IMR-90 (cell line): ENCODE data around the gene OST4. TPM values are rescaled to one million over a fixed set of nuclear protein-coding genes. Genes with fewer than 3 reads are reported as not detected.

Experiments
- ATAC-seq: fragments of 200-7000 bp; cut with Tn5 transposase; 2 replicates; pipeline ENCODE4 v1.9.1; 2020; ENCODE audit warnings: low read depth, mild to moderate bottlenecking, moderate library complexity
- BruUV-seq: library from RNA; stranded (reverse); fragments of 400-500 nt; replicated peaks from 2 replicates; lab custom pipeline; 2021; lab: Mats Ljungman, UMichigan
- CTCF ChIA-PET: fragments of 300-600 bp; formaldehyde crosslinking; extraction: SDS; loops from one replicate; lab custom pipeline; 2021; ENCODE audit warnings: antibody characterized with exemption; lab: Yijun Ruan, JAX
- POLR2A ChIA-PET: fragments of 300-600 bp; sonication (Branson Sonifier 250); formaldehyde crosslinking; loops from one replicate; lab custom pipeline; 2022; ENCODE audit warnings: antibody characterized with exemption; ENCODE audit not compliant: unreplicated experiment; lab: Charles Lee
- DNase-seq: peaks from one replicate; pipeline ENCODE4 v3.0.0; 2013
- H2AFZ ChIP-seq: replicated peaks from 2 replicates; pipeline ENCODE3; 2013; ENCODE audit warnings: low read length, mild to moderate bottlenecking; ENCODE audit not compliant: poor library complexity
- H2AK5ac ChIP-seq: 2 replicates; pipeline ENCODE4 v1.6.1; 2013; ENCODE audit warnings: low read depth, low read length, inconsistent platforms
- H2AK9ac ChIP-seq: replicated peaks from 2 replicates; pipeline ENCODE3; 2013; ENCODE audit warnings: mild to moderate bottlenecking, low read depth, low read length, moderate library complexity; ENCODE audit not compliant: poor library complexity
- H2BK120ac ChIP-seq: 2 replicates; pipeline ENCODE4 v1.6.1; 2013; ENCODE audit warnings: low read depth, low read length, inconsistent platforms
- H2BK15ac ChIP-seq: 3 replicates; pipeline ENCODE4 v1.6.1; 2013; ENCODE audit warnings: low read depth, low read length, inconsistent platforms
- H2BK20ac ChIP-seq: 2 replicates; pipeline ENCODE4 v1.6.1; 2013; ENCODE audit warnings: low read depth, mild to moderate bottlenecking, inconsistent platforms, low read length, moderate library complexity
- H2BK5ac ChIP-seq: 2 replicates; pipeline ENCODE4 v1.6.1; 2013; ENCODE audit warnings: mild to moderate bottlenecking, low read depth, low read length, inconsistent platforms; ENCODE audit not compliant: poor library complexity, severe bottlenecking
- H3K14ac ChIP-seq: replicated peaks from 2 replicates; pipeline ENCODE4 v1.6.1; 2013; ENCODE audit warnings: low read depth, low read length, inconsistent platforms
- H3K18ac ChIP-seq: 2 replicates; pipeline ENCODE4 v1.6.1; 2013; ENCODE audit warnings: low read depth, low read length, control low read depth
- H3K23ac ChIP-seq: 2 replicates; pipeline ENCODE4 v1.6.1; 2013; ENCODE audit warnings: low read depth, low read length, inconsistent platforms
- H3K27ac ChIP-seq: 2 replicates; pipeline ENCODE4 v1.5.1; 2013; ENCODE audit warnings: mild to moderate bottlenecking, control low read depth, low read length; ENCODE audit not compliant: insufficient read depth
- H3K27me3 ChIP-seq: 2 replicates; pipeline ENCODE4 v1.6.1; 2013; ENCODE audit warnings: low read length; ENCODE audit not compliant: control insufficient read depth, insufficient read depth
- H3K36me3 ChIP-seq: 2 replicates; pipeline ENCODE4 v1.6.1; 2013; ENCODE audit warnings: low read length, mixed read lengths; ENCODE audit not compliant: control insufficient read depth, insufficient read depth
- H3K4ac ChIP-seq: 2 replicates; pipeline ENCODE4 v1.6.1; 2013; ENCODE audit warnings: low read depth, low read length, inconsistent platforms
- H3K4me1 ChIP-seq: 2 replicates; pipeline ENCODE4 v1.6.1; 2013; ENCODE audit warnings: low read length, mixed read lengths; ENCODE audit not compliant: control insufficient read depth, insufficient read depth
- H3K4me2 ChIP-seq: 2 replicates; pipeline ENCODE4 v1.6.1; 2013; ENCODE audit warnings: low read depth, mild to moderate bottlenecking, control low read depth, low read length, moderate library complexity
- H3K4me3 ChIP-seq: 2 replicates; pipeline ENCODE4 v1.5.1; 2013; ENCODE audit warnings: low read depth, mild to moderate bottlenecking, control low read depth, low read length, moderate library complexity; ENCODE audit not compliant: insufficient read depth
- H3K56ac ChIP-seq: 2 replicates; pipeline ENCODE4 v1.6.1; 2013; ENCODE audit warnings: low read length, inconsistent platforms; ENCODE audit not compliant: insufficient read depth; ENCODE audit errors: extremely low read depth
- H3K79me1 ChIP-seq, 2 experiments: 2 replicates each; pipeline ENCODE4 v1.6.1; 2013; ENCODE audit warnings: low read length in 2 of 2, inconsistent platforms in 1 of 2, low read depth in 1 of 2
- H3K9ac ChIP-seq: 2 replicates; pipeline ENCODE4 v1.6.1; 2013; ENCODE audit warnings: low read depth, low read length, control low read depth
- H3K9me1 ChIP-seq: 2 replicates; pipeline ENCODE4 v1.6.1; 2013; ENCODE audit warnings: low read length, inconsistent platforms; ENCODE audit not compliant: insufficient read depth
- H3K9me3 ChIP-seq: 2 replicates; pipeline ENCODE4 v1.6.1; 2013; ENCODE audit warnings: low read length; ENCODE audit not compliant: control insufficient read depth, insufficient read depth
- H4K20me1 ChIP-seq: 2 replicates; pipeline ENCODE4 v1.6.1; 2013; ENCODE audit warnings: low read length, inconsistent platforms; ENCODE audit not compliant: insufficient read depth
- H4K5ac ChIP-seq: 2 replicates; pipeline ENCODE4 v1.6.1; 2013; ENCODE audit warnings: mild to moderate bottlenecking, low read depth, low read length, control low read depth
- H4K8ac ChIP-seq, 2 experiments: 2 replicates each; pipeline ENCODE4 v1.6.1; 2013; ENCODE audit warnings: low read depth in 2 of 2, low read length in 2 of 2, control low read depth in 1 of 2, inconsistent platforms in 1 of 2
- H4K91ac ChIP-seq: 2 replicates; pipeline ENCODE4 v1.6.1; 2013; ENCODE audit warnings: low read depth, low read length, inconsistent platforms; ENCODE audit not compliant: insufficient read depth
- BHLHE40 ChIP-seq: fragments of 150-350 bp; IDR thresholded peaks from 2 replicates; pipeline ENCODE4 v1.6.1; 2016; ENCODE audit warnings: mild to moderate bottlenecking, low read depth, low read length
- CTCF ChIP-seq: conservative IDR thresholded peaks from 2 replicates; pipeline ENCODE4 v1.5.1; 2012; ENCODE audit warnings: mild to moderate bottlenecking, low read depth, low read length, improper control_type of control experiment
- FOS ChIP-seq: fragments of 150-350 bp; IDR thresholded peaks from 2 replicates; pipeline ENCODE4 v1.6.1; 2016; ENCODE audit warnings: low read depth, low read length
- MAZ ChIP-seq: IDR thresholded peaks from 2 replicates; pipeline ENCODE4 v1.6.1; 2012; ENCODE audit warnings: low read depth, mild to moderate bottlenecking, low read length, improper control_type of control experiment, moderate library complexity, borderline replicate concordance
- NFE2L2 ChIP-seq: fragments of 150-350 bp; IDR thresholded peaks from 2 replicates; pipeline ENCODE4 v1.6.1; 2016; ENCODE audit warnings: low read depth, mild to moderate bottlenecking, low read length
- RCOR1 ChIP-seq: IDR thresholded peaks from 2 replicates; pipeline ENCODE4 v1.6.1; 2012; ENCODE audit warnings: mild to moderate bottlenecking, low read length, improper control_type of control experiment; ENCODE audit not compliant: insufficient replicate concordance
- USF2 ChIP-seq: fragments of 150-350 bp; IDR thresholded peaks from 2 replicates; pipeline ENCODE4 v1.6.1; 2017; ENCODE audit warnings: mild to moderate bottlenecking, antibody characterized with exemption, low read length, low read depth
- whole genome bisulfite sequencing, 2 experiments: methylation state at CpG; one replicate each; pipeline versions ENCODE4 v1.1.5 to v1.1.7; 2013; ENCODE audit warnings: missing lambda C conversion rate in 2 of 2; ENCODE audit not compliant: insufficient read length in 1 of 2; ENCODE audit errors: extremely low coverage in 2 of 2; 5-methylcytosine and 5-hydroxymethylcytosine counted together
- dilution Hi-C: fragments of 300-500 bp; cut with HindIII; formaldehyde crosslinking; loops from one replicate; pipeline ENCODE4 v1.14.3; 2018; ENCODE audit warnings: low sequenced_read_pairs; ENCODE audit not compliant: unreplicated experiment
- in situ Hi-C: fragments of 300-500 bp; cut with MboI; formaldehyde crosslinking; loops from 3 replicates; pipeline ENCODE4 v1.14.3; 2019; ENCODE audit warnings: low sequenced_read_pairs, inconsistent platforms, mixed read lengths
- intact Hi-C: fragments of 100-400 bp; cut with micrococcal nuclease; formaldehyde crosslinking; loops from 2 replicates; pipeline ENCODE4 v1.10.0; 2022
- polyA plus RNA-seq, 3 experiments: library from polyadenylated mRNA; depleted of rRNA; stranded (reverse); fragments of >200 nt; gene quantifications; 2 replicates each; pipeline ENCODE4 v1.2.3, GENCODE V29; 2012; ENCODE audit warnings: low replicate concordance in 1 of 3
- total RNA-seq: library from RNA; depleted of rRNA; stranded (reverse); fragments of >200 nt; gene quantifications from 2 replicates; pipeline ENCODE4 v1.2.3, GENCODE V29; 2012
- TF ChIP-seq, protein P1 (sequence below): fragments of 150-350 bp; IDR thresholded peaks from 2 replicates; pipeline ENCODE4 v1.6.1; 2016; ENCODE audit warnings: low read depth, mild to moderate bottlenecking, low read length, moderate library complexity, borderline replicate concordance

The OST4 gene
- total and polyA plus RNA-seq, 2 of the 4 experiments (the other 2 are of a cell fraction) = 386 to 806 TPM

DNA sequence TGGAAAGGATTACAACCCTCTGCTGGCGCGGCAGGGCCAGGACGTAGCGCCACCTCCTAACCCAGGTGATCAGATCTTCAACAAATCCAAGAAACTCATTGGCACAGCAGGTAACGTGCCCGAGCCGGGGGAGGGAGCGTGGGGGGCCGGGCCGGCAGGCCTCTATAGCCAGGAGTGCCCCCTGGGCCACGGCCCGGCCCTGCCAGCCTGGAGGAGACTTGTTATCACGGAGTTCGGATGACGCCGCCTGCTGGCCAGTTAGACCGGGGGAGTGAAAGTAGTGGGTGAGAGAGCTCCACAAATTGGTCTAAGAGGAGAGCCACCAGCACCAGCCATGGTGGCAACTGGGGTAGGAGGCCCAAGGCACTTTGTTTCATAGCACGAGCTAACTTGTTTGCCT lies 47.3 kb downstream of the OST4 start:
- Histone ChIP-seq H2BK20ac (no peak overlapping the region), H2AFZ (no peak overlapping the region), H3K27me3 (no peaks in the 10 kb centered on the region), H2BK120ac (no peak overlapping the region), H3K9ac (no peak overlapping the region), H4K91ac (no peak overlapping the region), H3K9me3 (no peaks in the 10 kb centered on the region), H3K27ac (no peak overlapping the region), H3K56ac (no peak overlapping the region), H3K14ac (no peak overlapping the region), H3K79me1 (peaks cover 10 to 35% of the 10 kb centered on the region in 2 experiments), H3K18ac (no peak overlapping the region), H3K4me1 (peaks cover 11% of the 10 kb centered on the region; the same call in 1 of the 2 replicates), H2BK5ac (no peak overlapping the region), H3K4me2 (no peak overlapping the region), H3K4me3 (no peak overlapping the region), H4K20me1 (peaks cover 12% of the 10 kb centered on the region; the same call in 1 of the 2 replicates), H3K9me1 (peaks cover 13% of the 10 kb centered on the region), H4K8ac (no peak overlapping the region), H3K4ac (no peak overlapping the region), H4K5ac (no peak overlapping the region), H2BK15ac (no peak overlapping the region), H2AK9ac (no peak overlapping the region), H2AK5ac (no peak overlapping the region), H3K36me3 (peaks cover 41% of the 10 kb centered on the region), H3K23ac (no peak overlapping the region)
- WGBS, 2 experiments = 87% methylated on average over 3 of the region's 18 CpGs; no CpG with 5 or more reads in 1 of the 2 experiments
- no peak for TF ChIP-seq BHLHE40
- TF ChIP-seq NFE2L2 = no peak
- no peak for TF ChIP-seq RCOR1
- TF ChIP-seq MAZ = no peak
- TF ChIP-seq CTCF = no peak
- TF ChIP-seq USF2 = no peak
- no peak for TF ChIP-seq FOS
- TF ChIP-seq, protein P1, sequence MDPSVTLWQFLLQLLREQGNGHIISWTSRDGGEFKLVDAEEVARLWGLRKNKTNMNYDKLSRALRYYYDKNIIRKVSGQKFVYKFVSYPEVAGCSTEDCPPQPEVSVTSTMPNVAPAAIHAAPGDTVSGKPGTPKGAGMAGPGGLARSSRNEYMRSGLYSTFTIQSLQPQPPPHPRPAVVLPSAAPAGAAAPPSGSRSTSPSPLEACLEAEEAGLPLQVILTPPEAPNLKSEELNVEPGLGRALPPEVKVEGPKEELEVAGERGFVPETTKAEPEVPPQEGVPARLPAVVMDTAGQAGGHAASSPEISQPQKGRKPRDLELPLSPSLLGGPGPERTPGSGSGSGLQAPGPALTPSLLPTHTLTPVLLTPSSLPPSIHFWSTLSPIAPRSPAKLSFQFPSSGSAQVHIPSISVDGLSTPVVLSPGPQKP = no peak
- dilution Hi-C loops (no loop called here), intact Hi-C loops (no loop called here), in situ Hi-C loops (no loop called here)
- ChIA-PET CTCF (no interaction called here), POLR2A (no interaction called here)
- no TSS peak for BruUV-seq
- DNase-seq (no peak), ATAC-seq (no peak)
